Measurements from ENCODE around the gene EHBP1L1.

EHBP1L1 gene

GRCh38 chr11:65609229-65609628 lies 33.4 kb downstream of the EHBP1L1 start:
- H3K4me3 ChIP-seq (ENCODE audit: low read depth in 1 of 2, low read length in 1 of 2): no peak overlapping the region
- peaks cover 47 to 52% of the 10 kb centered on the region in 2 experiments for H3K4me1 ChIP-seq (ENCODE audit: control insufficient read depth in 1 of 2, insufficient read depth in 1 of 2, low read depth in 1 of 2, low read length in 1 of 2)
- peak overlapping the region; percentile 98 for H3K27ac ChIP-seq
- no peak for TF ChIP-seq CTCF (IDR thresholded peaks at IDR 0.05)
- H3K9me3 ChIP-seq: no peaks in the 10 kb centered on the region
- peaks cover 77% of the 10 kb centered on the region for H3K36me3 ChIP-seq
- no peaks in the 10 kb centered on the region for H3K27me3 ChIP-seq

DNA sequence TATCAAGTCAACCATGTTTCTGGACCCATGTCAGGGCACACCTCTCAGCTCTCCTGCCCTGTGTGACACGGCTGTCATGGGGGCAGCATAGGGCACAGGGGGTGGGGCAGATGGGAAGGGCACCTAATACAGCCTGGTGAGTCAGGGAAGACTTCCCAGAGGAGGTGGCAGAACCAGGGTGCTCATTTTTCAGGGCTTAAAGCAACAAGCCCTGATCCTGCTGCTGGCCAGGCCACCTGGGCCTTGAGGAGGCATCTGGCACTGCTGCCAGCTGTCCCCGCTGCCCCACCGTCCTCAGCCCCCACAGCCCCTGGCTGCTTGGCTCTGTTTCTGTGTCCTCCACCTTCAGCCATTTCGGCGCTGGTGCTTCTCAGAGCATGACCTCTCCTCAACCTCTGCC lies 33.8 kb downstream of the EHBP1L1 start:
- H3K27me3 ChIP-seq: no peaks in the 10 kb centered on the region
- H3K4me3 ChIP-seq (ENCODE audit: low read depth in 1 of 2, low read length in 1 of 2): peak overlapping the region in 1 of 2 experiments; percentile 96
- H3K36me3 ChIP-seq: peaks cover 72% of the 10 kb centered on the region
- H3K27ac ChIP-seq: peak overlapping the region; percentile 98
- peaks cover 50 to 52% of the 10 kb centered on the region in 2 experiments for H3K4me1 ChIP-seq (ENCODE audit: control insufficient read depth in 1 of 2, insufficient read depth in 1 of 2, low read depth in 1 of 2, low read length in 1 of 2)
- TF ChIP-seq CTCF (IDR thresholded peaks at IDR 0.05): no peak
- H3K9me3 ChIP-seq: no peaks in the 10 kb centered on the region

DNA sequence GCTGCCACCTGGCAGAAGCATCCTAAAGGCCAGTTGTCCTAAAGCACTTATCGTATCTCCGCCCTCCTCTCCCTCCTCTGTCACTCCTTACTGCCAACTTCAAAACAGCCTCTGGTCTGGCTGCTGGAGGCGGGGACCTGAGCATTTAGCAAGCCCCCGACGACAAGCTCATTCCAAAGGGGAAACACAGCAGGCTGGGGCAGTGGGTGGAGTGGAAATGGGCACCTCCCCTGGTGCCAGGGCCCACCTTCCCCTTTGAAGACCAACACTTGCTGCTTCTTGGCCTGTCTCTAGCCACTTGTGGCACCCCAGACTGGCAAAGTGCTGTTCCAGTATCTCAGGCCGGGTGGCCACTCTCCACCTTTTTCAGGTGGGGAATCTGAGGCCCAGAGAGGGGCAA lies 34.6 kb downstream of the EHBP1L1 start:
- no peaks in the 10 kb centered on the region for H3K9me3 ChIP-seq
- TF ChIP-seq CTCF (IDR thresholded peaks at IDR 0.05): no peak
- H3K4me1 ChIP-seq (ENCODE audit: control insufficient read depth in 1 of 2, insufficient read depth in 1 of 2, low read depth in 1 of 2, low read length in 1 of 2): peaks cover 50 to 56% of the 10 kb centered on the region in 2 experiments
- peak overlapping the region; percentile 98 for H3K27ac ChIP-seq
- H3K27me3 ChIP-seq: no peaks in the 10 kb centered on the region
- H3K36me3 ChIP-seq: peaks cover 65% of the 10 kb centered on the region
- H3K4me3 ChIP-seq (ENCODE audit: low read depth in 1 of 2, low read length in 1 of 2): peak overlapping the region; percentile 88 to 96

GRCh38 chr11:65611028-65611757 lies 35.3 kb downstream of the EHBP1L1 start:
- peak overlapping the region; percentile 98 for H3K27ac ChIP-seq
- H3K9me3 ChIP-seq: no peaks in the 10 kb centered on the region
- TF ChIP-seq CTCF (IDR thresholded peaks at IDR 0.05): peak; percentile 10
- H3K27me3 ChIP-seq: no peaks in the 10 kb centered on the region
- H3K36me3 ChIP-seq: peaks cover 57% of the 10 kb centered on the region
- H3K4me1 ChIP-seq (ENCODE audit: control insufficient read depth in 1 of 2, insufficient read depth in 1 of 2, low read depth in 1 of 2, low read length in 1 of 2): peaks cover 51 to 60% of the 10 kb centered on the region in 2 experiments
- H3K4me3 ChIP-seq (ENCODE audit: low read depth in 1 of 2, low read length in 1 of 2): peak overlapping the region; percentile 88 to 96

DNA sequence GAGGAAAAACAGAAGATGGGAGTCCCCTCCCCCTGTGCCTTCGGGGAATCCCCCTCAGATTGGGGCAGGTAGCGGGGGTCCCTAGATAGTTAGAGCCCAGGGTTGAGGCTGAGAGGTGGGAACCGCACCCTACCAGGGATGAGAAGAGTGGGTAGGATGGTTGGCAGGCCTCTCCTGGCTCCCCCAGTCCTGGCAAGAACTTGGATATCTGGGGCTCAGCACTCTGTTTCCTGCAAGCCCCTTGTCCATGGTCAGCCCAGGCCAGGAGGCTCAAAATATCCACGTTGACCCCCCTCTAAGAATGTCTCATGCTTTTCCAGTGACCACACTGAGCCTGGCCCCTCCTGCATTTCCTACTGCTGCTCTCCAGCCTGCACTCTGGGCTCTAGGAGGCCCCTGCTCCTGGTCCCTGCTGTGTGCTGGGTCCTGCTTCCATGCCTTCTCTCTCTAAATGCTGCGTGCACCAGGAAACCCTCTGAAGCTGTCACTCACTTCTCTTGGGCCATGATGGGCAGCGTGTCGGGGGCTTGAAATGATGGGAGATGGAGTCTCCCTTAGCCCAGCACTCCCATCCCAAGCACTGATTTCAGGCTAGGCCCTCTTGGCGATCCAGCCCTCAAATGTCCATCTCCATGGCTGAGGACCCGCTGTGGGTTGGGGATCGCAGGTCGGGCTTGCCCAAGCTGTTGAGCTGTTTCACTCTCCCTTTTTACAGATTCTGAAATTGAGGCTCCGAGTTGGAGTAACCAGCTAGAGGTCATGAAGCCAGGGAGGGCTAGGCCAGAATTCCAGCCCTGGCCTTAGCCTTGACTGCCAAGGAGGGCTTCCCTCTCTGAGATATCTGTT lies 36.1 kb downstream of the EHBP1L1 start:
- H3K4me1 ChIP-seq (ENCODE audit: control insufficient read depth in 1 of 2, insufficient read depth in 1 of 2, low read depth in 1 of 2, low read length in 1 of 2): peaks cover 59 to 68% of the 10 kb centered on the region in 2 experiments
- H3K4me3 ChIP-seq (ENCODE audit: low read depth in 1 of 2, low read length in 1 of 2): peak overlapping the region; percentile 88 to 96
- peak overlapping the region; percentile 98 for H3K27ac ChIP-seq
- H3K36me3 ChIP-seq: peaks cover 50% of the 10 kb centered on the region
- no peaks in the 10 kb centered on the region for H3K27me3 ChIP-seq
- H3K9me3 ChIP-seq: no peaks in the 10 kb centered on the region
- no peak for TF ChIP-seq CTCF (IDR thresholded peaks at IDR 0.05)

All from neutrophil (primary cell).